Raji (cell line): ENCODE data around the gene PTPN4.
A peak's percentile ranks its signal among the peaks of the same experiment; 100 is the strongest.

ENCODE experiments used
- POLR2A ChIP-seq: IDR thresholded peaks from 2 replicates; pipeline ENCODE4 v1.6.1; 2011; ENCODE audit warnings: low read depth, low read length, control low read depth; ENCODE audit not compliant: insufficient read depth

Gene PTPN4

GRCh38 chr2:119958670-119959268 is 199.0 kb downstream of the PTPN4 start:
- TF ChIP-seq POLR2A = no peak

- TF ChIP-seq POLR2A = no peak
Observed at GRCh38 chr2:119960821-119961220, 201.1 kb downstream of the PTPN4 start.

GRCh38 chr2:119981896-119982295 is 222.2 kb downstream of the PTPN4 start:
- no peak for TF ChIP-seq POLR2A

- TF ChIP-seq POLR2A = no peak
Observed at GRCh38 chr2:119982506-119982905, 222.8 kb downstream of the PTPN4 start.

- no peak for TF ChIP-seq POLR2A
Observed at GRCh38 chr2:119983108-119983507, 223.4 kb downstream of the PTPN4 start.

- TF ChIP-seq POLR2A = no peak
Observed at GRCh38 chr2:119996148-119996547, 236.4 kb downstream of the PTPN4 start.

GRCh38 chr2:120001471-120001870 is 241.7 kb downstream of the PTPN4 start:
- no peak for TF ChIP-seq POLR2A

- TF ChIP-seq POLR2A = no peak
Observed at GRCh38 chr2:120004254-120004653, 244.5 kb downstream of the PTPN4 start.

GRCh38 chr2:120005834-120006521 is 246.3 kb downstream of the PTPN4 start:
- TF ChIP-seq POLR2A = no peak

- TF ChIP-seq POLR2A = no peak
Observed at GRCh38 chr2:120007851-120008250, 248.1 kb downstream of the PTPN4 start.

- no peak for TF ChIP-seq POLR2A
Observed at GRCh38 chr2:120012363-120012762, 252.6 kb downstream of the PTPN4 start.

- TF ChIP-seq POLR2A = peak; percentile 72
Observed at GRCh38 chr2:120012771-120013596, 253.3 kb downstream of the PTPN4 start, which contains the start of gene EPB41L5. TSS of gene EPB41L5 (plus strand) at chr2:120013077. CDS start at chr2:120019085, 6,008 bp downstream.

GRCh38 chr2:120013597-120014223 is 254.0 kb downstream of the PTPN4 start:
- TF ChIP-seq POLR2A = no peak

GRCh38 chr2:120014226-120014980 is 254.7 kb downstream of the PTPN4 start:
- TF ChIP-seq POLR2A = no peak

GRCh38 chr2:120016800-120017199 is 257.1 kb downstream of the PTPN4 start:
- TF ChIP-seq POLR2A = no peak
